WERI-Rb-1 (cell line): ENCODE measurements around the gene ZC3H18.
"Not testable (repeated sequence)": the region's sequence is repeated elsewhere in the genome, so short reads cannot be mapped to it uniquely, and the experiment has no call there.

ENCODE experiments used
- DNase-seq: peaks from one replicate; pipeline ENCODE4 v3.0.0-alpha.2; 2020
- H3K27ac ChIP-seq: fragments of 250-450 bp; sonication (Bioruptor Pico); 2 replicates; pipeline ENCODE4 v1.5.1; 2020; ENCODE audit warnings: mild to moderate bottlenecking, moderate library complexity
- H3K27me3 ChIP-seq: fragments of 250-450 bp; sonication (Bioruptor Pico); 2 replicates; pipeline ENCODE4 v1.5.1; 2021; ENCODE audit warnings: mild to moderate bottlenecking, low read depth, moderate library complexity; ENCODE audit not compliant: insufficient read depth, severe bottlenecking
- H3K36me3 ChIP-seq: fragments of 250-450 bp; sonication (Bioruptor Pico); 2 replicates; pipeline ENCODE4 v1.5.1; 2020; ENCODE audit warnings: mild to moderate bottlenecking, moderate library complexity
- H3K4me3 ChIP-seq: 2 replicates; pipeline ENCODE4 v1.5.1; 2011; ENCODE audit warnings: low read depth, mild to moderate bottlenecking, control low read depth, low read length
- H3K9me3 ChIP-seq: fragments of 250-450 bp; sonication (Bioruptor Pico); 2 replicates; pipeline ENCODE4 v1.5.1; 2021; ENCODE audit warnings: mild to moderate bottlenecking, moderate library complexity; ENCODE audit not compliant: severe bottlenecking
- TF ChIP-seq, protein P1 (sequence below): IDR thresholded peaks from 2 replicates; pipeline ENCODE4 v1.5.1; 2011; ENCODE audit warnings: low read depth, mild to moderate bottlenecking, control low read depth, inconsistent platforms, low read length

ZC3H18 gene

GRCh38 chr16:88601313-88602036 lies 31.3 kb downstream of the ZC3H18 start:
- DNase-seq, result no peak
- Histone ChIP-seq H3K36me3 (no peaks in the 10 kb centered on the region; the same call in 1 of the 2 replicates), H3K4me3 (no peak overlapping the region), H3K9me3 (no peaks in the 10 kb centered on the region), H3K27me3 (no peaks in the 10 kb centered on the region), H3K27ac (no peak overlapping the region)
- TF ChIP-seq, protein P1, sequence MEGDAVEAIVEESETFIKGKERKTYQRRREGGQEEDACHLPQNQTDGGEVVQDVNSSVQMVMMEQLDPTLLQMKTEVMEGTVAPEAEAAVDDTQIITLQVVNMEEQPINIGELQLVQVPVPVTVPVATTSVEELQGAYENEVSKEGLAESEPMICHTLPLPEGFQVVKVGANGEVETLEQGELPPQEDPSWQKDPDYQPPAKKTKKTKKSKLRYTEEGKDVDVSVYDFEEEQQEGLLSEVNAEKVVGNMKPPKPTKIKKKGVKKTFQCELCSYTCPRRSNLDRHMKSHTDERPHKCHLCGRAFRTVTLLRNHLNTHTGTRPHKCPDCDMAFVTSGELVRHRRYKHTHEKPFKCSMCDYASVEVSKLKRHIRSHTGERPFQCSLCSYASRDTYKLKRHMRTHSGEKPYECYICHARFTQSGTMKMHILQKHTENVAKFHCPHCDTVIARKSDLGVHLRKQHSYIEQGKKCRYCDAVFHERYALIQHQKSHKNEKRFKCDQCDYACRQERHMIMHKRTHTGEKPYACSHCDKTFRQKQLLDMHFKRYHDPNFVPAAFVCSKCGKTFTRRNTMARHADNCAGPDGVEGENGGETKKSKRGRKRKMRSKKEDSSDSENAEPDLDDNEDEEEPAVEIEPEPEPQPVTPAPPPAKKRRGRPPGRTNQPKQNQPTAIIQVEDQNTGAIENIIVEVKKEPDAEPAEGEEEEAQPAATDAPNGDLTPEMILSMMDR, result no peak

DNA sequence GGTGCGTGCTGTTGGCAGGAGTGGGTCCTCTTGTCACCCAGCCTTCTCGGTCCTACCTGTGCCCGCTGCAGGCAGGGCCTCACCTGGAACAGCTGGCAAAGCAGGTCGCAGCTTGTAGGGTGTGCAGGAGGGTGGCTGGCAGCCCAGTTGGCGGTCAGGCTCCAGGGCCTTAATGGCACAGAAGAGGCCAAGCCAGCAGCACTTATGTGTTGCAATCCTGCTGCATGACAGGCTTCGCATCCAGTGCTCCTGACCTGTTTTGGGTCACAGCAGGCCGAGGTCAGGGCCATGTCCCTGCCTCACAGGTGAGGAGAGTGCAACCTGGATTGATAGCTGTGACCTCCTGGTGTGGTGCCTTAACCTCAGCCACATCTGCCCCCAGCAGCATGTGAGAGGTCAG lies 31.9 kb downstream of the ZC3H18 start:
- Histone ChIP-seq H3K9me3 (no peaks in the 10 kb centered on the region), H3K27me3 (no peaks in the 10 kb centered on the region), H3K36me3 (no peaks in the 10 kb centered on the region; the same call in 1 of the 2 replicates), H3K27ac (no peak overlapping the region), H3K4me3 (no peak overlapping the region)
- DNase-seq, result no peak
- TF ChIP-seq, protein P1, result no peak

GRCh38 chr16:88605186-88606147 lies 35.3 kb downstream of the ZC3H18 start:
- no peak for DNase-seq
- Histone ChIP-seq H3K27ac (no peak overlapping the region), H3K4me3 (no peak overlapping the region), H3K9me3 (no peaks in the 10 kb centered on the region), H3K36me3 (peaks cover 4% of the 10 kb centered on the region), H3K27me3 (no peaks in the 10 kb centered on the region)
- TF ChIP-seq, protein P1, result no peak

GRCh38 chr16:88606148-88606757 lies 36.0 kb downstream of the ZC3H18 start:
- Histone ChIP-seq H3K4me3 (no peak overlapping the region), H3K9me3 (no peaks in the 10 kb centered on the region), H3K36me3 (peaks cover 4% of the 10 kb centered on the region), H3K27ac (no peak overlapping the region), H3K27me3 (no peaks in the 10 kb centered on the region)
- TF ChIP-seq, protein P1, result no peak
- DNase-seq, result no peak

DNA sequence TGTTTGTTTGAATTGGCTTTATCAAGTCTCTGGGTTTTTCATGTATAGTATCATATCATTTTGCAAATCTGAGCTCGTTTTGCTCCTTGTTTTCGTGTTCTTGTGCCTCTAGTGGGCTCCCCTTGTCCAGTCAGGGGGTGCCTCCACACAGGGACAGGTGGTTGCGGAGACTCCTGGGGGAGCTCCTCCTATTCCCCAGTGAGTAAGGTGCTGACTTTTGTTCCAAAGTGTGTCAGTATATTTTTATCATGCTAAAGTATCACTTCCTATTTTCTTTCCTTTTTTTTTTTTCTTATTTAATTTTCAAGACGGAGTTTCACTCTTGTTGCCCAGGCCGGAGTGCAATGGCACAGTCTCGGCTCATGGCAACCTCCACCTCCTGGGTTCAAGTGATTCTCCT lies 37.9 kb downstream of the ZC3H18 start:
- Histone ChIP-seq H3K27ac (no peak overlapping the region), H3K9me3 (no peaks in the 10 kb centered on the region), H3K27me3 (no peaks in the 10 kb centered on the region), H3K4me3 (no peak overlapping the region), H3K36me3 (peaks cover 4% of the 10 kb centered on the region)
- TF ChIP-seq, protein P1, result no peak
- DNase-seq, result no peak

DNA sequence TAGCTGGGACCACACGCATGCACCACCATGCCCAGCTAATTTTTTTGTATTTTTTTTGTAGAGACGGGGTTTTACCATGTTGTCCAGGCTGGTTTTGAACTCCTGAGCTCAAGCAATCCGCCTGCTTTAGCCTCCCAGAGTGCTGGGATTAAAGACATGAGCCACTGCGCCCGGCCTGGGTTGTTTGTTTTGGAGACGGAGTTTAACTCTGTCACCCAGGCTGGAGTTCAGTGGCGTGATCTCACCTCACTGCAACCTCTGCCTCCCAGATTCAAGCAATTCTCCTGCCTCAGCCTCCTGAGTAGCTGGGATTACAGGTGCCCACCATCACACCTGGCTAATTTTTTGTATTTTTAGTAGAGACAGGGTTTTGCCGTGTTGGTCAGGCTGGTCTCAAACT lies 39.2 kb downstream of the ZC3H18 start:
- H3K9me3 ChIP-seq, H3K36me3 ChIP-seq, H3K27ac ChIP-seq, DNase-seq, H3K27me3 ChIP-seq, H3K4me3 ChIP-seq: not testable (repeated sequence)
